ENCODE measurements around the gene STXBP5.

Gene STXBP5

DNA sequence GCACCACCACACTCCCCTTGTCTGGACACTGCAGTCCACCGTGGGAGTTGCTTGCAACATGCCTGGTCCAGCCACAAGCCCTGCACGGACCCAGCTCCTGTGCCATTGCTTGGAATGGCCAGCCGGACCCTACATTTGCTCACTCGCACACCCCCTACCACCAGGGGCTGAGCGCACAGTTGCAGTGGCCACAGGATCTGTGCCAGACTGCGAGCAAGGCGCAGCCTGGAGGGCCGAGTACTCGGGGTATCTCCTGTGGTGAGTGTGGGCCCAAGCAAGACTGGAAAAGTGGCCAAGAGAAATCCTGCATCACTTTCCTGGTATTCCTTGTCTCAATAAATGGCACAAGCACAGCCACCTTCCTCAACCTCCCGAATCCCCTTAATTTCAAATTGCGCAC is 218.9 kb downstream of the STXBP5 start:
- no peaks in the 10 kb centered on the region for H3K36me3 ChIP-seq (ENCODE audit: control insufficient read depth, insufficient read depth, low read length)
- no peak overlapping the region for H3K9ac ChIP-seq (ENCODE audit: low read length)
- no peak overlapping the region for H3K27ac ChIP-seq (ENCODE audit: low read depth, low read length)
- no peak overlapping the region for H3K4me3 ChIP-seq (ENCODE audit: low read length)
- no peaks in the 10 kb centered on the region for H3K27me3 ChIP-seq (ENCODE audit: control insufficient read depth, insufficient read depth, low read length)
- no peaks in the 10 kb centered on the region for H3K4me1 ChIP-seq (ENCODE audit: control insufficient read depth, insufficient read depth, low read length)

DNA sequence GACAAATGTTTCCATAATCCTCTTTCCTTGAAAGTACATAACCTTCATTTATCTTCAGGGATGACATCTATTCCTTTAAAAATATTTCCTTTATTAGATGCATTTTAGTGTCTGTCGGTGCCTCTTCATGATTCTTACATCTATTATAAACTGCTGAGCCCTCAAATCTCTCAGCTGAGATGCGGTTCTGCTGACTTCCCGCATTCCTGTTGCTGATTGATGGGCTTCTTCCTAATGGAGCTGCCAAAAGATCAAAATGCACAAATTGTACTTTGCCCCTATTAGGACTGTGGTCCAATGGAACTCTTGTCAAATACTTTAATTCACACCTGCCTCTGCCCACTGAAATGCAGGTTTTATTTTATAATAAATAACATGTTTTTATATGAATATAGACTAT is 225.6 kb downstream of the STXBP5 start:
- no peaks in the 10 kb centered on the region for H3K36me3 ChIP-seq (ENCODE audit: control insufficient read depth, insufficient read depth, low read length)
- H3K27ac ChIP-seq (ENCODE audit: low read depth, low read length), result no peak overlapping the region
- no peak overlapping the region for H3K4me3 ChIP-seq (ENCODE audit: low read length)
- H3K27me3 ChIP-seq (ENCODE audit: control insufficient read depth, insufficient read depth, low read length), result no peaks in the 10 kb centered on the region
- H3K4me1 ChIP-seq (ENCODE audit: control insufficient read depth, insufficient read depth, low read length), result no peaks in the 10 kb centered on the region
- H3K9ac ChIP-seq (ENCODE audit: low read length), result no peak overlapping the region

DNA sequence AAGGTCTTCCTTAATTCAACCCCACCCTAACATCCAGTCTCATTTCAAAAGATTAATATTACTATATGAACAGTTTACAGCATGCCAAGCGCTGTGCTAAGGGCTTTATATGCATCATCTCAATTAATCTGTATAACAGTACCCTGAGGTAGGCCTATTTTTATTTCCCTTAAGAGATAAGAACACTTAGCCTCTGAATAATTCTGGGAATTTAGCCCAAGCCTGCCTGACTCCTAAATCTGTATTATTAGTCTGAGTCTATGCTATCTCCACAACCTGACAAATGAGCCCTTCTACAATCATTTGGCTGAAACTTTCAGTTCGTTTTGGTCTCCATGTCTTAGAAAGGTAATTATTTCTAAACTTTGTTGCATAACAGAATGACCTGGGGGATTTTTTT is 226.6 kb downstream of the STXBP5 start:
- Histone ChIP-seq H3K9ac (ENCODE audit: low read length) (no peak overlapping the region), H3K4me3 (ENCODE audit: low read length) (no peak overlapping the region), H3K27ac (ENCODE audit: low read depth, low read length) (no peak overlapping the region), H3K36me3 (ENCODE audit: control insufficient read depth, insufficient read depth, low read length) (no peaks in the 10 kb centered on the region), H3K27me3 (ENCODE audit: control insufficient read depth, insufficient read depth, low read length) (no peaks in the 10 kb centered on the region), H3K4me1 (ENCODE audit: control insufficient read depth, insufficient read depth, low read length) (no peaks in the 10 kb centered on the region)

DNA sequence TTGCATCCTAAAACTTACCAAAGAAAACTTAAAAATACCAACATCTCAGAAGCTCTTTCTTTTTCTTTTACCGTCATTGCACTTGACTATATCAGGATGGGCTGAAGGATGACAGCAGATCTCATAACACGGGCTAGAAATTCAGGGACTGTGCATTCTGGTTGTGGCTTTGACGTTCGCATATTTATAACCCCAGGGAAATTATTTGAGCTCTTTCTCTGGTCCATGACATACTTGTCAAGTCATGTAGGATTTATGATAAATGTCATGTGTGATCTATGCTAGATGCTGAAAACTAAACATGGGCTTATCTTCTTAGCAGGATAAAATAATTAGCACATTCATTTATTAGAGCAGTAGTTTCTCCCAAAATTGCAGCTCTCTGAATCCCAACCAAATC is 229.9 kb downstream of the STXBP5 start:
- no peak overlapping the region for H3K4me3 ChIP-seq (ENCODE audit: low read length)
- no peak overlapping the region for H3K9ac ChIP-seq (ENCODE audit: low read length)
- no peaks in the 10 kb centered on the region for H3K36me3 ChIP-seq (ENCODE audit: control insufficient read depth, insufficient read depth, low read length)
- H3K27ac ChIP-seq (ENCODE audit: low read depth, low read length), result no peak overlapping the region
- no peaks in the 10 kb centered on the region for H3K4me1 ChIP-seq (ENCODE audit: control insufficient read depth, insufficient read depth, low read length)
- H3K27me3 ChIP-seq (ENCODE audit: control insufficient read depth, insufficient read depth, low read length), result no peaks in the 10 kb centered on the region

DNA sequence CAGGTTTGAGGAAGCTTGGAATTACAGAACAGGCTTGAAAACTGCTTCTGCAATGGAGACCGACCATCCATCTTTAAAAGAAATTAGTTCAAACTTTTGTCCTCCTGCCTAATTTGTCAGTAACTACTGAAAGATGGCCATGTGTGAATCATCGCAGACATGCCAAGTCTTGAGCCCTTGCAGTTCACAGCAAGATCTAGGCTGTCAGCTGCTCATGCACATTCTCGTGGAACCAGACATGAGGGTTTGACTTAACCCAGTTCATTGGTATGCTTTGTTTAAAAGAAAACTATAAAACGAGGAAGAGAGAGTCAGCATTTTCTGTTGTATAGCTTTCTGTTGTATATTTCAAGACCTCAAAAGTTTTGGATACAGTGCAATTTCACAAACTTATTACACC is 230.3 kb downstream of the STXBP5 start:
- Histone ChIP-seq H3K4me3 (ENCODE audit: low read length) (no peak overlapping the region), H3K27ac (ENCODE audit: low read depth, low read length) (no peak overlapping the region)

DNA sequence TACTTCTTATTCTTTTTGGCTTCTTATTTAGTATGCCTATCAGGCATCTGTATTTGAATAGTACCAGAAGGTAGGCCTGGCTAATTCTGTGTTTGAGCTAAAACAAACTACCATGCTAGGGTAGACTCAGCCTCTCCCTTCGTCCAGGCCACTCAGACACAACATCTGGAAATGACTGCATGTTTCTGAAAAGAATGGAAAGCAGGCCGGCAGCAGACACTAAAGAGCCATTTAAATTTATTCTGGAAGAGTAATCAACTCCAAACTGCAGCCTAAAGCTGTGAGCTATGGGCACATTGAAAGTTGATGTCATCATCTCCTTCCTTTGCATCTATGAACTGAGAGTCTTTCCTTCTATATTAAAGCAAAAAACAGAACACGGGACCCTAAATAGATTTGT is 233.4 kb downstream of the STXBP5 start:
- no peaks in the 10 kb centered on the region for H3K4me1 ChIP-seq (ENCODE audit: control insufficient read depth, insufficient read depth, low read length)

More for the DNA sequence above, 230.3 kb downstream of the STXBP5 start:
- no peak overlapping the region for H3K9ac ChIP-seq (ENCODE audit: low read length)
- H3K36me3 ChIP-seq (ENCODE audit: control insufficient read depth, insufficient read depth, low read length), result no peaks in the 10 kb centered on the region
- no peaks in the 10 kb centered on the region for H3K4me1 ChIP-seq (ENCODE audit: control insufficient read depth, insufficient read depth, low read length)
- no peaks in the 10 kb centered on the region for H3K27me3 ChIP-seq (ENCODE audit: control insufficient read depth, insufficient read depth, low read length)

DNA sequence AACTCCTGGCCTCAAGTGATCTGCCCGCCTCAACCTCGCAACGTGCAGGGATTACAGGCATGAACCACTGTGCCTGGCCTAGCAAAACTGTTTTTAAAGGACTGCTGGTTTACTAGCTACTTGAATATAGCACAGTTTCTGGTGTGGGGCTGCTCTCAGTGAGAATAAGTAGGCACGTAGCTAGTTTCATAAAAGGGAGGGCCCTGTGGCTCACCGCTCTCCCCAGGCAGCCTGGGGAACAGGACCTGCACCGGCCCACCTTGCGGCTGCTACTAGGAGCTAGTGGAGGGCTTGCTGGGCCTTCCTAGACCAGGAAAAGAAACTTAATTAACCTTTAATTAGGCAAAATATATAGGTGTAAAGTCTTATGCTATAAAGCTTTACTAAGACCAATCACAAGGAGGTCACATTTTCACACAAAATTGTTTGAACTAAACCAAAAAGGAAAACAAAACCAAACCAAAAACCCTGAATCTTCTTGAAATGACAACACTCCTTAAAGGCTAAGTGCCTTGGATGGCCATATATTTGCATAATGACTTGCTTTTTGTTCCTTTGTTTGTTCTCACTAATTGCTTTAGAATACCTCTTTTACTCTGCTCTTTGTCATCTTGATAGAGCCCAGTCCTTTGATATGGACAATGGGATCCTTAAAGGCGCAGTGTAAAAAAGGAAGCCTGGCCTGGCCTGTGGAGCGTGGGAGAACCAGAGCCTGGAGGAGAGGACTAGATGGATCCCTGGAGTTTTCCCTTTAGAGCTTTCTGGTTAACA is 234.7 kb downstream of the STXBP5 start:
- no peaks in the 10 kb centered on the region for H3K36me3 ChIP-seq (ENCODE audit: control insufficient read depth, insufficient read depth, low read length)
- H3K9ac ChIP-seq (ENCODE audit: low read length), result no peak overlapping the region
- H3K27ac ChIP-seq (ENCODE audit: low read depth, low read length), result no peak overlapping the region
- H3K27me3 ChIP-seq (ENCODE audit: control insufficient read depth, insufficient read depth, low read length), result no peaks in the 10 kb centered on the region
- no peak overlapping the region for H3K4me3 ChIP-seq (ENCODE audit: low read length)
- no peaks in the 10 kb centered on the region for H3K4me1 ChIP-seq (ENCODE audit: control insufficient read depth, insufficient read depth, low read length)

More for the DNA sequence above, 233.4 kb downstream of the STXBP5 start:
- no peak overlapping the region for H3K9ac ChIP-seq (ENCODE audit: low read length)
- H3K27me3 ChIP-seq (ENCODE audit: control insufficient read depth, insufficient read depth, low read length), result no peaks in the 10 kb centered on the region
- H3K4me3 ChIP-seq (ENCODE audit: low read length), result no peak overlapping the region
- no peak overlapping the region for H3K27ac ChIP-seq (ENCODE audit: low read depth, low read length)
- no peaks in the 10 kb centered on the region for H3K36me3 ChIP-seq (ENCODE audit: control insufficient read depth, insufficient read depth, low read length)

Data from rectal smooth muscle tissue (tissue), 1 donor.